Astrocyte (in vitro differentiated cells and primary cell): ENCODE data around the gene TMEM259.

Source experiments
- CTCF ChIP-seq: IDR thresholded peaks from 2 replicates; pipeline ENCODE4 v1.5.1; 2011; ENCODE audit warnings: low read depth, mild to moderate bottlenecking, inconsistent platforms, low read length, moderate library complexity; ENCODE audit not compliant: insufficient read depth
- EZH2 ChIP-seq: IDR thresholded peaks from 2 replicates; pipeline ENCODE4 v1.6.1; 2012; ENCODE audit warnings: mild to moderate bottlenecking, low read length, inconsistent platforms; ENCODE audit not compliant: insufficient read depth

GRCh38 chr19:964116-964520 lies 56.8 kb downstream of the TMEM259 start:
- TF ChIP-seq CTCF (no peak), EZH2 (no peak)
